ENCODE results near the gene SLC9A4. TPM values are rescaled to one million over a fixed set of nuclear protein-coding genes. Genes with fewer than 3 reads are reported as not detected.

Gene SLC9A4
- total RNA-seq, 5 donors from 2014 or later (not counting 1 experiment from before 2014, with no cell fraction given) = 0.09 to 0.13 TPM; not detected in 3

DNA sequence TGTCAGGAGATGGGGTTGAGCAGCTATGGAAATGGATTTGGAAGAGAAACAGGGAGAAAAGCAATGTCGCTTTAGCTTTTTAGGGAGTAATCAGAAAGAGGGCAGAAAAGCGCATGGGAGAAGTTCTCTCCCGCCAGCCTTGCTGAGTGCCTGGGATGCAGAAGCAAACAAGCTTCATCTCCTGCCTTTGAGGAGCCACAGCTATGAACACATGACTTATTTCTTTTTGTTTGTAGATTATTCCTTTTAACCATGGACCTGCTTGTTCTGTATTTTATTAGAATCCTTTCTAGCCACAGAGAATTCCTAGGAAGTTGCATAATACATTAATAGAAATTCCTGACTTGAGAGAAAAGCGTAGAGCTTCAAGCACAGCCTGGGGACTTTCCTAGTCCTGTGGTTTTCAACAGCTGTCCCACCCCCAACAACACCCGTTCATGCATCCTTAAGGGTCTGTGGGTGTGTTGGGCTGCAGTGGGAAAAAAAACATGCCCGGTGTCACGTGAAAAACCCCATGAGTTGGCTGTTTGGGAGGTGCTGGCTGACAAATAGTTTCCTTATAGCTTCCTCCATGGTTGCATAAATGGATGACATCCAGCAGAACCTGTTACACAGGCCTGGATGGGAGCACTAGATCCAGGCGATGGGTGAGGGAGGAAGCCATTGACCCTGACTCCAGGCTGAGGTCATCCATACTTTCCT is 14.9 kb downstream of the SLC9A4 start:
- Mint-ChIP-seq H3K9me3 (no peaks in the 10 kb centered on the region), H3K4me3 (no peak overlapping the region), H3K27me3 (peaks cover 26 to 28% of the 10 kb centered on the region in 2 donors), H3K36me3 (no peaks in the 10 kb centered on the region), H3K4me1 (peaks cover 0 to 12% (median 10%) of the 10 kb centered on the region in 3 donors), H3K27ac (no peak overlapping the region)
- H3K4me3 ChIP-seq (ENCODE audit: control insufficient read depth in 1 of 2, extremely low read depth in 1 of 2, low read length in 1 of 2) = no peak overlapping the region
- H3K27ac ChIP-seq (ENCODE audit: low read length) = no peak overlapping the region
- no CpG with 5 or more reads among the region's 8 CpGs for WGBS (ENCODE audit: insufficient coverage)
- peaks cover 0 to 21% of the 10 kb centered on the region in 2 experiments for H3K27me3 ChIP-seq (replicated peaks in 1 of 2; ENCODE audit: control insufficient read depth in 2 of 2, extremely low read depth in 1 of 2, insufficient read depth in 2 of 2, low read length in 1 of 2)
- H3K4me1 ChIP-seq (ENCODE audit: control insufficient read depth in 1 of 2, extremely low read depth in 1 of 2, insufficient read depth in 2 of 2, low read length in 2 of 2) = no peaks in the 10 kb centered on the region
- POLR2A ChIA-PET = no interaction called here
- ATAC-seq (replicated peaks in 1 of 4) (no peak), DNase-seq (no peak)
- H3K36me3 ChIP-seq (ENCODE audit: control insufficient read depth in 2 of 2, extremely low read depth in 1 of 2, insufficient read depth in 1 of 2, low read length in 1 of 2) = no peaks in the 10 kb centered on the region
- no peaks in the 10 kb centered on the region for H3K9me3 ChIP-seq
- CTCF ChIA-PET = interaction anchor here (0.5 to 0.7 kb wide), 2 partner anchors 11 to 396 kb away, joined by 3 to 4 read pairs; no protein-coding TSS in a partner anchor

- no peak overlapping the region for H3K27ac ChIP-seq (ENCODE audit: low read length)
- H3K27me3 ChIP-seq (replicated peaks in 1 of 2; ENCODE audit: control insufficient read depth in 2 of 2, extremely low read depth in 1 of 2, insufficient read depth in 2 of 2, low read length in 1 of 2) = peaks cover 0 to 16% of the 10 kb centered on the region in 2 experiments
- WGBS (ENCODE audit: insufficient coverage) = no CpG with 5 or more reads among the region's 1 CpG
- H3K9me3 Mint-ChIP-seq = no peaks in the 10 kb centered on the region
- H3K4me1 Mint-ChIP-seq = peaks cover 0 to 12% (median 10%) of the 10 kb centered on the region in 3 donors
- ChIA-PET POLR2A (no interaction called here), CTCF (interaction anchor here in 1 of 2 donors (0.7 kb wide), 1 partner anchor 15 kb away, joined by 3 read pairs; no protein-coding TSS in a partner anchor)
- no peaks in the 10 kb centered on the region for H3K4me1 ChIP-seq (ENCODE audit: control insufficient read depth in 1 of 2, extremely low read depth in 1 of 2, insufficient read depth in 2 of 2, low read length in 2 of 2)
- ATAC-seq (replicated peaks in 1 of 4) (no peak), DNase-seq (peak in 1 of 35 experiments; percentile 11)
- H3K36me3 Mint-ChIP-seq = no peaks in the 10 kb centered on the region
- H3K9me3 ChIP-seq = no peaks in the 10 kb centered on the region
- no peaks in the 10 kb centered on the region for H3K36me3 ChIP-seq (ENCODE audit: control insufficient read depth in 2 of 2, extremely low read depth in 1 of 2, insufficient read depth in 1 of 2, low read length in 1 of 2)
- no peak overlapping the region for H3K4me3 Mint-ChIP-seq
- H3K27ac Mint-ChIP-seq = no peak overlapping the region
- H3K4me3 ChIP-seq (ENCODE audit: control insufficient read depth in 1 of 2, extremely low read depth in 1 of 2, low read length in 1 of 2) = no peak overlapping the region
- peaks cover 31 to 34% of the 10 kb centered on the region in 2 donors for H3K27me3 Mint-ChIP-seq
These were observed 16.6 kb downstream of the SLC9A4 start for GRCh38 chr2:102489646-102490045.

DNA sequence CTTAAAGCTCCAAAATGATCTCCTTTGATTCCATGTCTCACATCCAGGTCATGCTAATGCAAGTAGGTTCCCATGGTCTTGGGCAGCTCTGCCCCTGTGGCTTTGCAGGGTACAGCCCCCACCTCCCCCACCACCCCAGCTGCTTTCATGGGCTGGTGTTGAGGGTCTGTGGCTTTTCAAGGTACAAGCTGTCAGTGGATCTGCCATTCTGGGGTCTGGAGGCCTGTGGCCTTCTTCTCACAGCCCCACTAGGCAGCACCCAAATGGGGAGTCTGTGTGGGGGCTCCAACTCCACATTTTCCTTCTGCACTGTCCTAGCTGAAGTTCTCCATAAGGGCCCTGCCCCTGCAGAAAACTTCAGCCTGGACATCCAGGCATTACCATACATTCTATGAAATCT is 19.0 kb downstream of the SLC9A4 start:
- peaks cover 20 to 26% of the 10 kb centered on the region in 2 donors for H3K27me3 Mint-ChIP-seq
- Histone ChIP-seq H3K9me3 (no peaks in the 10 kb centered on the region), H3K4me1 (ENCODE audit: control insufficient read depth in 1 of 2, extremely low read depth in 1 of 2, insufficient read depth in 2 of 2, low read length in 2 of 2) (no peaks in the 10 kb centered on the region), H3K27ac (ENCODE audit: low read length) (no peak overlapping the region), H3K36me3 (ENCODE audit: control insufficient read depth in 2 of 2, extremely low read depth in 1 of 2, insufficient read depth in 1 of 2, low read length in 1 of 2) (no peaks in the 10 kb centered on the region), H3K27me3 (replicated peaks in 1 of 2; ENCODE audit: control insufficient read depth in 2 of 2, extremely low read depth in 1 of 2, insufficient read depth in 2 of 2, low read length in 1 of 2) (peaks cover 0 to 8% of the 10 kb centered on the region in 2 experiments), H3K4me3 (ENCODE audit: control insufficient read depth in 1 of 2, extremely low read depth in 1 of 2, low read length in 1 of 2) (no peak overlapping the region)
- ATAC-seq (replicated peaks in 1 of 4) (no peak), DNase-seq (no peak)
- no peaks in the 10 kb centered on the region for H3K36me3 Mint-ChIP-seq
- no peak overlapping the region for H3K4me3 Mint-ChIP-seq
- ChIA-PET CTCF (no interaction called here), POLR2A (no interaction called here)
- no peak overlapping the region for H3K27ac Mint-ChIP-seq
- H3K4me1 Mint-ChIP-seq = peaks cover 0 to 12% (median 10%) of the 10 kb centered on the region in 3 donors
- H3K9me3 Mint-ChIP-seq = no peaks in the 10 kb centered on the region

DNA sequence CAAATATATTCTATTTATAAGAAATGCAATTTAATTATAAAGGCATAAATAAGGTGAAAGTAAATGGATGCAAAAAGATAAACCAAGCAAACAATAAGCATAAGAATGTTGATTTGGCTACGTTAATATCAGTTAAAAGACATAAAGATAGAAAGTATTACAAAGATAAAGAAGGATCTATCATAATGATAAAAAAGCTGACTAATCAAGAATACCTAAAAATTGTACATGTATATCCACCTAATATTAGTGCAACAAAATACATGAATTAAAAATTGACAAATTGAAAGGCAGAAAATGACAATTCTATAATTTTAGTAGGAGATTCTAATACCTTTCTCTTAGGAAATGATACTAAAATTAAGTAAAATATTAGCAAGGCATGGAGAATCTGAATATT is 21.5 kb downstream of the SLC9A4 start:
- no peaks in the 10 kb centered on the region for H3K36me3 ChIP-seq (ENCODE audit: control insufficient read depth in 2 of 2, extremely low read depth in 1 of 2, insufficient read depth in 1 of 2, low read length in 1 of 2)
- no peaks in the 10 kb centered on the region for H3K9me3 Mint-ChIP-seq
- H3K4me1 Mint-ChIP-seq = peaks cover 0 to 4% (median 4%) of the 10 kb centered on the region in 3 donors
- H3K4me1 ChIP-seq (ENCODE audit: control insufficient read depth in 1 of 2, extremely low read depth in 1 of 2, insufficient read depth in 2 of 2, low read length in 2 of 2) = no peaks in the 10 kb centered on the region
- CTCF ChIA-PET = interaction anchor here in 1 of 2 donors (1.1 kb wide), 1 partner anchor 18 kb away, joined by 3 read pairs; no protein-coding TSS in a partner anchor
- peaks cover 9 to 14% of the 10 kb centered on the region in 2 donors for H3K27me3 Mint-ChIP-seq
- no peaks in the 10 kb centered on the region for H3K36me3 Mint-ChIP-seq
- no peak overlapping the region for H3K4me3 Mint-ChIP-seq
- no CpG with 5 or more reads among the region's 1 CpG for WGBS (ENCODE audit: insufficient coverage)
- no peaks in the 10 kb centered on the region for H3K9me3 ChIP-seq
- no peaks in the 10 kb centered on the region for H3K27me3 ChIP-seq (replicated peaks in 1 of 2; ENCODE audit: control insufficient read depth in 2 of 2, extremely low read depth in 1 of 2, insufficient read depth in 2 of 2, low read length in 1 of 2)
- no peak overlapping the region for H3K27ac Mint-ChIP-seq
- DNase-seq (no peak), ATAC-seq (replicated peaks in 1 of 4) (no peak)
- H3K27ac ChIP-seq (ENCODE audit: low read length) = no peak overlapping the region
- POLR2A ChIA-PET = no interaction called here
- H3K4me3 ChIP-seq (ENCODE audit: control insufficient read depth in 1 of 2, extremely low read depth in 1 of 2, low read length in 1 of 2) = no peak overlapping the region

DNA sequence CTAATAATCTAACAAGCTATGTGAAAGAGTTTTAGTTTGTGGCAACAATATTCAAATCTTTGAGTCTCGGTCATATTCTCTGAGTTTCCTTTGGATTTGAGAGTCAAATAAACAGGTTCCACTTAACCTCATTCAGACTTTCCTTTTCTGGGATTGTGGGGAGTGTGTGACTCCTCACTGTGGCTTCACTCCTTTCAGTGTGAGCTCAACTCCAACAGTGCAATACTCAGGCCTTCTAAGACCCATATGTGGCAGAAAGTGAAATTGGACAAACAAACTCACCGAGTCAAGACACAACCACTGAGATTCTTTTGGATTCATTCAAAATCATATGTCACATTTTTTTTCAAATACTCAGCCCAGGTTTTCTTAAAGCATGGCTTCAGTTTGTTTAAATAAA is 25.4 kb downstream of the SLC9A4 start:
- CTCF ChIA-PET = no interaction called here
- DNase-seq (no peak), ATAC-seq (replicated peaks in 1 of 4) (no peak)
- POLR2A ChIA-PET = no interaction called here
- H3K27ac Mint-ChIP-seq = no peak overlapping the region
- Histone ChIP-seq H3K27me3 (replicated peaks in 1 of 2; ENCODE audit: control insufficient read depth in 2 of 2, extremely low read depth in 1 of 2, insufficient read depth in 2 of 2, low read length in 1 of 2) (peaks cover 0 to 15% of the 10 kb centered on the region in 2 experiments), H3K36me3 (ENCODE audit: control insufficient read depth in 2 of 2, extremely low read depth in 1 of 2, insufficient read depth in 1 of 2, low read length in 1 of 2) (no peaks in the 10 kb centered on the region), H3K4me1 (ENCODE audit: control insufficient read depth in 1 of 2, extremely low read depth in 1 of 2, insufficient read depth in 2 of 2, low read length in 2 of 2) (no peaks in the 10 kb centered on the region), H3K4me3 (ENCODE audit: control insufficient read depth in 1 of 2, extremely low read depth in 1 of 2, low read length in 1 of 2) (no peak overlapping the region), H3K27ac (ENCODE audit: low read length) (no peak overlapping the region), H3K9me3 (no peaks in the 10 kb centered on the region)
- H3K27me3 Mint-ChIP-seq = peaks cover 4 to 14% of the 10 kb centered on the region in 2 donors
- no peaks in the 10 kb centered on the region for H3K36me3 Mint-ChIP-seq
- H3K9me3 Mint-ChIP-seq = no peaks in the 10 kb centered on the region
- H3K4me3 Mint-ChIP-seq = no peak overlapping the region
- H3K4me1 Mint-ChIP-seq = no peaks in the 10 kb centered on the region
- no CpG with 5 or more reads among the region's 2 CpGs for WGBS (ENCODE audit: insufficient coverage)

DNA sequence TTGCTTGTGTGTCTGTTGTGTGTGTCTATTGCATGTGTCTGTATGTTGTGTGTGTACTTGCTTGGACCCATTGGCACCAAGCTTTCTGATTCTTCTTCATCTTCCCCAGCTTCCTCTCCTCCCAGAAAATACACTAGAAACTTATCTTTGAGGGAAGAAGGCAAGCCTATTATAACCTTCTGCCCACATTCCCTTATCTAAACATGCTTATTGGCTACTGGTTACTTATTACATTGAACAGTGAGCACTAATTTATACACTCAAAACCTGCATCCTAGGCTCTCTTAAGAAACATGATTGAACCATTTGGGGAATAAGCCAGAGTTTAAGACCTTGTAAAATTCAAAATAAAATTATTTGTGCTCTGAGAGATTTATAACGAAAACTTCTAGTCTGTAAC is 26.5 kb downstream of the SLC9A4 start:
- Mint-ChIP-seq H3K9me3 (no peaks in the 10 kb centered on the region), H3K27me3 (peaks cover 5 to 13% of the 10 kb centered on the region in 2 donors), H3K4me3 (no peak overlapping the region), H3K4me1 (no peaks in the 10 kb centered on the region), H3K27ac (no peak overlapping the region), H3K36me3 (no peaks in the 10 kb centered on the region)
- no peak for ATAC-seq (replicated peaks in 1 of 4)
- Histone ChIP-seq H3K27me3 (replicated peaks in 1 of 2; ENCODE audit: control insufficient read depth in 2 of 2, extremely low read depth in 1 of 2, insufficient read depth in 2 of 2, low read length in 1 of 2) (peaks cover 0 to 15% of the 10 kb centered on the region in 2 experiments), H3K4me1 (ENCODE audit: control insufficient read depth in 1 of 2, extremely low read depth in 1 of 2, insufficient read depth in 2 of 2, low read length in 2 of 2) (no peaks in the 10 kb centered on the region), H3K4me3 (ENCODE audit: control insufficient read depth in 1 of 2, extremely low read depth in 1 of 2, low read length in 1 of 2) (no peak overlapping the region), H3K36me3 (ENCODE audit: control insufficient read depth in 2 of 2, extremely low read depth in 1 of 2, insufficient read depth in 1 of 2, low read length in 1 of 2) (no peaks in the 10 kb centered on the region), H3K9me3 (no peaks in the 10 kb centered on the region), H3K27ac (ENCODE audit: low read length) (no peak overlapping the region)
- ChIA-PET CTCF (no interaction called here), POLR2A (no interaction called here)
- no CpG with 5 or more reads among the region's 1 CpG for WGBS (ENCODE audit: insufficient coverage)
- DNase-seq = no peak
